ENCODE data around the gene ZCCHC9. TPM values are rescaled to one million over a fixed set of nuclear protein-coding genes. Genes with fewer than 3 reads are reported as not detected.

The ZCCHC9 gene
- polyA plus RNA-seq, 1 of the 3 experiments (the other 2 are of a cell fraction): 13.2 TPM

DNA sequence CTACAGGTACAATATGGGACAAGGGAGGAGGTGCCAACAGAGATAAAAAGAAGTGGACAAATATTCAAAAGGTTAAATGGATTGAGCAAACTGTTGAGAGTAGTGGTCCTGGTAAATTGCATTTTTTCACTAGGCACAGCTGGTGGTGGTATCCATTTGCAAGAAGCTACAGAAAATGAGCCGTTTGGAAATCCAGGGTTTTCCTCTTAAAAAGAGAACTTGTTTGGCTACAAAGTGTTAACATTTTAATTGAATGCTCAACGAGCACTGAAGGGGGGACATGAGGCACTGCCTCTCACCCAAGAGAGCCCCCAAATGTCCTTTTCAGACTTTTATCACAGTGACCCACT is 491 bp upstream of the ZCCHC9 start:
- Histone ChIP-seq H3K79me2 (ENCODE audit: insufficient read depth) (peaks cover 71% of the 10 kb centered on the region), H4K20me1 (ENCODE audit: insufficient read depth) (no peaks in the 10 kb centered on the region), H3K9ac (peak overlapping the region; percentile 83), H3K36me3 (replicated peaks in 1 of 2; ENCODE audit: control insufficient read depth in 1 of 2, insufficient read depth in 2 of 2, low read length in 1 of 2) (peaks cover 9 to 12% of the 10 kb centered on the region in 2 experiments), H3K4me2 (peak overlapping the region; percentile 83), H2AFZ (ENCODE audit: low read depth) (peak overlapping the region; percentile 77), H3K9me3 (no peaks in the 10 kb centered on the region), H3F3A (replicated peaks; ENCODE audit: insufficient read depth) (peaks cover 6% of the 10 kb centered on the region), H3K9me2 (no peaks in the 10 kb centered on the region), H3K4me3 (ENCODE audit: low read depth in 2 of 2, low read length in 1 of 2) (peak overlapping the region; percentile 76 to 98), H3K27ac (ENCODE audit: low read depth in 2 of 2, low read length in 1 of 2) (peak overlapping the region; percentile 84 to 86), H3K27me3 (ENCODE audit: insufficient read depth) (no peaks in the 10 kb centered on the region), H3K4me1 (ENCODE audit: control insufficient read depth in 1 of 2, insufficient read depth in 2 of 2, low read depth in 1 of 2, low read length in 1 of 2) (peaks cover 15 to 17% of the 10 kb centered on the region in 2 experiments; a peak in 3 of 4 replicates)
- DNase-seq: peak; percentile 7
- WGBS (ENCODE audit: low lambda C conversion rate): 2% methylated on average over 2 of the region's 2 CpGs
- ChIA-PET POLR2A (no interaction called here), CTCF (interaction anchor here (1.0 to 2.4 kb wide), 6 partner anchors 9 to 616 kb away, joined by 3 to 10 read pairs (median 6); no protein-coding TSS in a partner anchor)
- TF ChIP-seq FOXM1 (IDR thresholded peaks at IDR 0.05; ENCODE audit: low read depth) (no peak), RFX5 (IDR thresholded peaks at IDR 0.05; ENCODE audit: low read length) (no peak), FOXJ3 (CRISPR knock-in tag; IDR thresholded peaks at IDR 0.05) (no peak), SIN3A (IDR thresholded peaks at IDR 0.05; ENCODE audit: borderline replicate concordance, low read depth, low read length) (no peak), EP300 (IDR thresholded peaks at IDR 0.05; ENCODE audit: borderline replicate concordance in 1 of 2, low read depth in 1 of 2, low read length in 1 of 2) (no peak), MXI1 (IDR thresholded peaks at IDR 0.05; ENCODE audit: low read depth, low read length) (no peak), SMC3 (IDR thresholded peaks at IDR 0.05; ENCODE audit: low read depth, low read length) (no peak), TEAD4 (IDR thresholded peaks at IDR 0.05; ENCODE audit: borderline replicate concordance, insufficient read depth) (no peak), GABPA (IDR thresholded peaks at IDR 0.05; ENCODE audit: low read depth) (no peak), RCOR1 (IDR thresholded peaks at IDR 0.05; ENCODE audit: low read length) (no peak)
- TF ChIP-seq, protein P1, sequence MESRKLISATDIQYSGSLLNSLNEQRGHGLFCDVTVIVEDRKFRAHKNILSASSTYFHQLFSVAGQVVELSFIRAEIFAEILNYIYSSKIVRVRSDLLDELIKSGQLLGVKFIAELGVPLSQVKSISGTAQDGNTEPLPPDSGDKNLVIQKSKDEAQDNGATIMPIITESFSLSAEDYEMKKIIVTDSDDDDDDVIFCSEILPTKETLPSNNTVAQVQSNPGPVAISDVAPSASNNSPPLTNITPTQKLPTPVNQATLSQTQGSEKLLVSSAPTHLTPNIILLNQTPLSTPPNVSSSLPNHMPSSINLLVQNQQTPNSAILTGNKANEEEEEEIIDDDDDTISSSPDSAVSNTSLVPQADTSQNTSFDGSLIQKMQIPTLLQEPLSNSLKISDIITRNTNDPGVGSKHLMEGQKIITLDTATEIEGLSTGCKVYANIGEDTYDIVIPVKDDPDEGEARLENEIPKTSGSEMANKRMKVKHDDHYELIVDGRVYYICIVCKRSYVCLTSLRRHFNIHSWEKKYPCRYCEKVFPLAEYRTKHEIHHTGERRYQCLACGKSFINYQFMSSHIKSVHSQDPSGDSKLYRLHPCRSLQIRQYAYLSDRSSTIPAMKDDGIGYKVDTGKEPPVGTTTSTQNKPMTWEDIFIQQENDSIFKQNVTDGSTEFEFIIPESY (IDR thresholded peaks at IDR 0.05; ENCODE audit: borderline replicate concordance, low read depth): no peak

GRCh38 chr5:81302596-81302995 is 1.2 kb downstream of the ZCCHC9 start:
- H3K79me2 ChIP-seq (ENCODE audit: insufficient read depth): peaks cover 76% of the 10 kb centered on the region
- CTCF ChIA-PET: interaction anchor here (0.9 to 1.0 kb wide), 2 partner anchors 555 to 957 kb away, joined by 3 read pairs; no protein-coding TSS in a partner anchor
- POLR2A ChIA-PET: interaction anchor here (1.2 kb wide), 1 partner anchor 9 kb away, joined by 3 read pairs; no protein-coding TSS in a partner anchor
- H3K27ac ChIP-seq (ENCODE audit: low read depth in 2 of 2, low read length in 1 of 2): peak overlapping the region in 1 of 2 experiments; percentile 84; a peak in 2 of 4 replicates
- peaks cover 6% of the 10 kb centered on the region for H3F3A ChIP-seq (replicated peaks; ENCODE audit: insufficient read depth)
- H4K20me1 ChIP-seq (ENCODE audit: insufficient read depth): no peaks in the 10 kb centered on the region
- H3K27me3 ChIP-seq (ENCODE audit: insufficient read depth): no peaks in the 10 kb centered on the region
- peak overlapping the region; percentile 77 for H2AFZ ChIP-seq (ENCODE audit: low read depth)
- peak overlapping the region; percentile 83 for H3K4me2 ChIP-seq
- peaks cover 15 to 17% of the 10 kb centered on the region in 2 experiments; a peak in 3 of 4 replicates for H3K4me1 ChIP-seq (ENCODE audit: control insufficient read depth in 1 of 2, insufficient read depth in 2 of 2, low read depth in 1 of 2, low read length in 1 of 2)
- H3K9ac ChIP-seq: peak overlapping the region; percentile 83; the same call in 1 of the 2 replicates
- 69% methylated on average over 5 of the region's 5 CpGs for WGBS (ENCODE audit: low lambda C conversion rate)
- peaks cover 9 to 15% of the 10 kb centered on the region in 2 experiments for H3K36me3 ChIP-seq (replicated peaks in 1 of 2; ENCODE audit: control insufficient read depth in 1 of 2, insufficient read depth in 2 of 2, low read length in 1 of 2)
- no peaks in the 10 kb centered on the region for H3K9me3 ChIP-seq
- peak overlapping the region; percentile 76 to 98 for H3K4me3 ChIP-seq (ENCODE audit: low read depth in 2 of 2, low read length in 1 of 2)
- no peaks in the 10 kb centered on the region for H3K9me2 ChIP-seq
- DNase-seq: no peak
- TF ChIP-seq YY1 (IDR thresholded peaks at IDR 0.05; ENCODE audit: low read depth) (no peak), ELF1 (IDR thresholded peaks at IDR 0.05) (no peak), RAD21 (IDR thresholded peaks at IDR 0.05; ENCODE audit: low read length) (no peak), REST (IDR thresholded peaks at IDR 0.05; ENCODE audit: low read depth, low read length) (no peak), GABPA (IDR thresholded peaks at IDR 0.05; ENCODE audit: low read depth) (no peak), USF2 (IDR thresholded peaks at IDR 0.05; ENCODE audit: borderline replicate concordance, low read depth, low read length) (no peak), IRF3 (IDR thresholded peaks at IDR 0.05; ENCODE audit: low read depth, low read length) (no peak)
- TF ChIP-seq, protein P2, sequence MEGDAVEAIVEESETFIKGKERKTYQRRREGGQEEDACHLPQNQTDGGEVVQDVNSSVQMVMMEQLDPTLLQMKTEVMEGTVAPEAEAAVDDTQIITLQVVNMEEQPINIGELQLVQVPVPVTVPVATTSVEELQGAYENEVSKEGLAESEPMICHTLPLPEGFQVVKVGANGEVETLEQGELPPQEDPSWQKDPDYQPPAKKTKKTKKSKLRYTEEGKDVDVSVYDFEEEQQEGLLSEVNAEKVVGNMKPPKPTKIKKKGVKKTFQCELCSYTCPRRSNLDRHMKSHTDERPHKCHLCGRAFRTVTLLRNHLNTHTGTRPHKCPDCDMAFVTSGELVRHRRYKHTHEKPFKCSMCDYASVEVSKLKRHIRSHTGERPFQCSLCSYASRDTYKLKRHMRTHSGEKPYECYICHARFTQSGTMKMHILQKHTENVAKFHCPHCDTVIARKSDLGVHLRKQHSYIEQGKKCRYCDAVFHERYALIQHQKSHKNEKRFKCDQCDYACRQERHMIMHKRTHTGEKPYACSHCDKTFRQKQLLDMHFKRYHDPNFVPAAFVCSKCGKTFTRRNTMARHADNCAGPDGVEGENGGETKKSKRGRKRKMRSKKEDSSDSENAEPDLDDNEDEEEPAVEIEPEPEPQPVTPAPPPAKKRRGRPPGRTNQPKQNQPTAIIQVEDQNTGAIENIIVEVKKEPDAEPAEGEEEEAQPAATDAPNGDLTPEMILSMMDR (IDR thresholded peaks at IDR 0.05): no peak
